IPS-18c (cell line): Measurements from ENCODE around the gene ABCA9.
"Not testable (repeated sequence)": the region's sequence is repeated elsewhere in the genome, so short reads cannot be mapped to it uniquely, and the experiment has no call there.

Experiments
- H3K4me3 ChIP-seq: 2 replicates; pipeline ENCODE4 v1.7.0; 2013; ENCODE audit warnings: low read depth, mild to moderate bottlenecking, low read length, moderate library complexity; ENCODE audit not compliant: insufficient read depth
- H3K9me3 ChIP-seq: one replicate; pipeline ENCODE4 v1.6.1; 2013; ENCODE audit warnings: mild to moderate bottlenecking, low read length, moderate library complexity; ENCODE audit not compliant: control insufficient read depth, insufficient read depth

ABCA9 gene

GRCh38 chr17:69048634-69049033 is 12.1 kb downstream of the ABCA9 start:
- Histone ChIP-seq H3K9me3 (no peaks in the 10 kb centered on the region), H3K4me3 (no peak overlapping the region)

- H3K9me3 ChIP-seq = no peaks in the 10 kb centered on the region
Measured at GRCh38 chr17:69047368-69048263, 13.1 kb downstream of the ABCA9 start.

GRCh38 chr17:69046121-69046807 is 14.5 kb downstream of the ABCA9 start:
- Histone ChIP-seq H3K4me3 (no peak overlapping the region), H3K9me3 (no peaks in the 10 kb centered on the region)

More at GRCh38 chr17:69047368-69048263, 13.1 kb downstream of the ABCA9 start:
- H3K4me3 ChIP-seq = no peak overlapping the region

- Histone ChIP-seq H3K4me3 (no peak overlapping the region), H3K9me3 (no peaks in the 10 kb centered on the region)
Measured at GRCh38 chr17:69045646-69046045, 15.1 kb downstream of the ABCA9 start.

GRCh38 chr17:69044371-69044770 is 16.4 kb downstream of the ABCA9 start:
- H3K9me3 ChIP-seq = no peaks in the 10 kb centered on the region
- H3K4me3 ChIP-seq = no peak overlapping the region

- Histone ChIP-seq H3K9me3 (no peaks in the 10 kb centered on the region), H3K4me3 (no peak overlapping the region)
Measured at GRCh38 chr17:69043098-69043734, 17.5 kb downstream of the ABCA9 start.

GRCh38 chr17:69042308-69042707 is 18.4 kb downstream of the ABCA9 start:
- no peaks in the 10 kb centered on the region for H3K9me3 ChIP-seq
- H3K4me3 ChIP-seq = no peak overlapping the region

- H3K9me3 ChIP-seq = no peaks in the 10 kb centered on the region
- no peak overlapping the region for H3K4me3 ChIP-seq
Measured at GRCh38 chr17:69031839-69032238, 28.9 kb downstream of the ABCA9 start.

GRCh38 chr17:69030169-69030568 is 30.6 kb downstream of the ABCA9 start:
- no peak overlapping the region for H3K4me3 ChIP-seq
- H3K9me3 ChIP-seq = no peaks in the 10 kb centered on the region

GRCh38 chr17:69018687-69019086 is 42.0 kb downstream of the ABCA9 start:
- Histone ChIP-seq H3K9me3 (no peaks in the 10 kb centered on the region), H3K4me3 (no peak overlapping the region)

GRCh38 chr17:69018022-69018615 is 42.6 kb downstream of the ABCA9 start:
- Histone ChIP-seq H3K4me3 (no peak overlapping the region), H3K9me3 (no peaks in the 10 kb centered on the region)

GRCh38 chr17:69015631-69016030 is 45.1 kb downstream of the ABCA9 start:
- Histone ChIP-seq H3K9me3 (no peaks in the 10 kb centered on the region), H3K4me3 (no peak overlapping the region)

GRCh38 chr17:69012895-69013805 is 47.6 kb downstream of the ABCA9 start:
- H3K4me3 ChIP-seq = no peak overlapping the region
- no peaks in the 10 kb centered on the region for H3K9me3 ChIP-seq

- Histone ChIP-seq H3K9me3 (no peaks in the 10 kb centered on the region), H3K4me3 (no peak overlapping the region)
Measured at GRCh38 chr17:69009930-69010329, 50.8 kb downstream of the ABCA9 start.

- peak overlapping the region; percentile 28; the same call in 1 of the 2 replicates for H3K4me3 ChIP-seq
- H3K9me3 ChIP-seq = not testable (repeated sequence)
Measured at GRCh38 chr17:69004759-69005158, 56.0 kb downstream of the ABCA9 start.

- H3K4me3 ChIP-seq, H3K9me3 ChIP-seq: not testable (repeated sequence)
Measured at GRCh38 chr17:68999743-69000142, 61.0 kb downstream of the ABCA9 start.

- Histone ChIP-seq H3K9me3 (peaks cover 2% of the 10 kb centered on the region), H3K4me3 (no peak overlapping the region)
Measured at GRCh38 chr17:68993112-68993511, 67.6 kb downstream of the ABCA9 start.
